HG02884 (cell line): ENCODE results near the gene NPTX1.

Experiments
- ATAC-seq: cut with Tn5 transposase; IDR thresholded peaks from one replicate; pipeline ENCODE4 v1.9.1; 2021; ENCODE audit warnings: mild to moderate bottlenecking, moderate library complexity; ENCODE audit not compliant: unreplicated experiment

Gene NPTX1

DNA sequence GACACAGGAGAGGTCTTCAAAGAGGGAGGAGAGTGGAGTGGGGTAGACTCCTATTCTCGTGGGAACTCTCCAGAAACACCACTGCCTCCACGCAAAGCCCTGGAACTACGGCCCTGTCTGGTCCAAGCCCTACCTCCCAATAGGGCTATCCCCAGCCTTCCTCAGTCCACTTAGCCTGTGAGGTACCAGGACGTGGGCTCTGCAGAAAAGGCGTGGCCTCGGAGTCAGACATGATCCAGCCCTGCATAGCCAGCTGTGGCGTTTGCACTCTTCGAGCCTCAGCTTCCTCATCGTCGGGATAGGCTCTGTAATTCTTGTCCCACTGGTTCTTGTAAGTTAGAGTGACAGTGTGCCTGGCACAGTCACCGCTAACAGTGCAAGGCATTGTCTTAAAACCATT lies 47.6 kb downstream of the NPTX1 start:
- no peak for ATAC-seq

GRCh38 chr17:80428363-80428762 lies 48.0 kb downstream of the NPTX1 start:
- no peak for ATAC-seq

- ATAC-seq: no peak
These were observed 48.8 kb downstream of the NPTX1 start for GRCh38 chr17:80427366-80428282.

DNA sequence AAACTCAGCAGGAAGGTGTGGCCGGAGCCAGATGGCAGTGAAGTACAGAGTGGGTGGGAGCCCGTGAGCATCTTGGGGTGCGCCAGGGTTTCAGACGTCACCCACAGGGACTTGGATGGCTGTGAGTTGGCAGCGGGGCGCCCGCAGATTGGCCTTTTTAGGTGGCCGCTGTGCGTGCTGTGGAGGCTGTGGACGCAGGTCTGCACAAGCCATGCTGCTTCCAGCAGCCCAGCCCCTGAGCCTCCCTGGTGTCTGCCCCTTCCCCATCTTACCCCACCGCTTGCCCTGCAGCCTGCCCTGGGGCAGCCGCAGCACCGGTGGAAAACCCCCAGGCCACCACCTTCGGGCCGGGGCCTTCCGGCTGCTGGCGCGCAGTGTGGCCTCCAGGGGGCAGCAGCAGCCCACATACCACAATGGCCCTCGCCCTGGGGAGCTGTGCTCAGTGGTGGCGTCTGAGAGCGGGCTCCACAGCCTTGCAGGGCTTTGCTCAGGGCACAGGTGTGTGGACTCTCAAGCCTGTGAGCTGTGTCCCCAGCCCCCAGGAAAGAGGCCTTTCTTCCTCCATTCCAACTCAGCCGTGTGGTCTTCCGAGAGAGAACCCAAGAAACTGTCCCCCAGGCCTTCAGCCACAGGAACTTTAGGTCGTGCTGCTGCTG lies 49.6 kb downstream of the NPTX1 start:
- ATAC-seq: peak; percentile 59

DNA sequence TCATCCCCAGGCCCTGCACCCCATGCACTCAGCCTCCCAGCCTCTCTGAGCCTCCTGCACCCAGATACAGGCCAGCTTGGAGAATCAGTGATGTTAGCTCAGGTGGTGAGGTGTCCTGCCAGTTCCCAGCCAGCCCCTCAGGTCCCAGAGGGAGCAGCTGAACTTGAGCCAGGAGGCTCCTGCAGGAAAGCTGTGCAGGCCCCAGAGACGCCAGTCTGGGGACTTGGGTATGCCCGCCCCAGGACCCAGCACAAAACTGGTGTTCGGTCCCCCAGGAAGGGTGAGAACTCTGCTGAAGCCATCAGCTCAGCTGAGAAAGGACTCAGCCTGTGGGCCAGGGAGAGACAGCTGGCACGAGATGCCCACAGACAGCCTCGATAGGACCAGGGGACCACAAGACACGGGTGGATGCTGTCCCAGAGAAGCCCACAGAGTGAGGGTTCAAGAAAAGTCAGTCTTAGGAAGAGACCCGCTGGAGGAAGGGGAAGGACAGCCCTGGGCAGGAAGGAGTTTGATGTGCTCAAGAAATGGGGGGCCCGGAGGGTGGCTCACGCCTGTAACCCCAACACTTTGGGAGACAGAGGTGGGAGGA lies 50.5 kb downstream of the NPTX1 start:
- ATAC-seq: no peak

DNA sequence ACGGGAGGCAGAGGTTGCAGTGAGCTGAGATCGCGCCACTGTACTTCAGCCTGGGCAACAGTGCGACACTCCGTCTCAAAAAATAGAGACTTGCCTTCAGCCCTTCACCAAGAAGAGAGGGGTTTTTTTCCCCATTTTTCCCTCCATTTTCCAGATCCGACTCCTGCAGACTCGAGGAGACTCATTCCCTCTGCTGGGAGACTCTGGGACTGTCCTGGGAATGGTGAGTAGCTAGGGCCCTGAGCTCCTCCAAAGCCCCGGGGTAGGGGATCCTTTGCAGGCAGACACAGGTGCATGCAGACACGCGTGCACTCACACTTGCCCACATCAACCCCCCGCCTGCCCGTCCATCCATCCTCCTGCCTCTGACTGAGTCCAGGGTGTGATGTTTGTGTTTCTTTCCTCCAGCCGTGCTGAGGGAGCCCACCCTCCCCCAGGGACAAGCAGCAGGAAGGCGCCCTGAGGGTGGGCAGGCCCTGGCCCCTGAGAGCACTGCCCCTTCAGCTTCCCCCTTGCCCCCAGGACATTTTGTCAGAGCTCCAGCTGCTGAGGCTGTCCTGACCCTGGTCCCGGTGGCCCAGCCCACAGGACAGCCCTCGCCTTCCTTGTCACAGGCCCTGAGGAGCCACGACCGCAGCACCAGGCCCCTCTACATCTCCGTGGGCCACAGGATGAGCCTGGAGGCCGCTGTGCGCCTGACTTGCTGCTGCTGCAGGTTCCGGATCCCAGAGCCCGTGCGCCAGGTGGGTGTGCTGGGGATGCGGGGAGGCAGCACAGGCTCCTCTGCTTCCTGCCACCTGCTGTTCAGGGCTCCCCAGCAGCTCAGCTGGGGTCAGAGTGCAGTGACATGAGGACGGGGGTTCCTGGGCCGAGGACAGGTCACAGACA lies 51.3 kb downstream of the NPTX1 start:
- no peak for ATAC-seq

DNA sequence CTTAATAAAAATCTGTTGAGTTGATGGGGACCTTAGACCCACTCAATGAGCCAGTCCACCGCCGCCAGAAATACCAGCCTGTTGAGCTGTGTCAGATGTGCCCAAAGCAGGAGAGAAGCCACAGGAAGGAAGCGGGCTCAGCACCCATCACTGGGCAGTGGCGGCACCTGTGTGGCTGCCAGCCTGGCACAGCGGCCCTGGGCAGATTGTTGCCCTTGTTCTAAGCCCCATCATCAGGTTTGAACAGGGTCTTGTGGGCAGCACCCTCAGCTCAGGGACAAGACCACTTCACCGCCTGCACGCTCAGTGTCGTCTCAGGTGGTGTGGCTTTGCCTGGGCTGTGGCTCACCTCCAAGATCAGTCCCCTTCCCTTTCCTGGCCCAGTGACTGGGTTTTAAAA lies 52.1 kb downstream of the NPTX1 start:
- no peak for ATAC-seq

GRCh38 chr17:80423536-80424225 lies 52.7 kb downstream of the NPTX1 start:
- no peak for ATAC-seq

- no peak for ATAC-seq
These were observed 53.4 kb downstream of the NPTX1 start for GRCh38 chr17:80422981-80423380.

DNA sequence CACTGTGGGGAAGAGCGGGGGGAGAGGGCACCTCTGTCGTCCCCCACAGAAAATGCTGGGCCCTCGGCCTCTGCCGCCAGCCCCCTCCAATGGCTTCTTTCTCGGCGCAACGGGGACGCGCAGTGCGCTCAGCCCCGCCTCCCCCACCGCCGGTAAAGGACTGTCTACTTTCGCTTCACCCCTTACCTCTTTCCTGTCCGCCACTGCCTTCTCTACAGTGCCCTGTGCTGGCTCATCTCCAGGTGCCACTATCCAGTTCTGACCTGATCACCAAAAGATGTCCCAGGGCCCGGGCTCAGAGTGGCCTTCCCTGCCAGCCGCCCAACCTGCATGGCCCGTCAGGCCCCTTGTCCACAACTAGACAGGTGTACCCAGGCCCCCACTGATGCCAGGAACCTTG lies 54.1 kb downstream of the NPTX1 start:
- no peak for ATAC-seq

GRCh38 chr17:80421381-80422090 lies 54.9 kb downstream of the NPTX1 start:
- ATAC-seq: no peak

- no peak for ATAC-seq
These were observed 57.2 kb downstream of the NPTX1 start for GRCh38 chr17:80419255-80419654.

DNA sequence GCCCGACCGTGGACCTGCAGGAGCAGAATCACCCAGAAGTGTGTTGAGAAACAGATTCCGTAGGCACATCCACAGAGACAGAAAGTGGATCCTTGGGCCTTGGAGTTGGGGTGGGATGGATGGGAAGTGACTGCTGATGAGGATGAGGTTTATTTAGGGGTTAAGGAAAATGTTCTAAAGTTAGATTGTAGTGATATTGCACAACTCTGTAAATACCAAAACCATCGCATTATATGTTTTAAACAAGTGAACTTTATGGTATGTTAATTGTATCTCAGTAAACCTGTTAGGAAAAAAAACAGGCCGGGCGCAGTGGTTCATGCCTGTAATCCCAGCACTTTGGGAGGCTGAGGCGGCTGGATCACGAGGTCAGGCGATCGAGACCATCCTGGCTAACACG lies 57.8 kb downstream of the NPTX1 start:
- ATAC-seq: no peak
